Smooth muscle cell (in vitro differentiated cells): ENCODE data around the gene RNF187. TPM values are rescaled to one million over a fixed set of nuclear protein-coding genes. Genes with fewer than 3 reads are reported as not detected.

ENCODE experiments used
- DNase-seq: peaks from one replicate; lab custom pipeline; 2025; ENCODE audit not compliant: unreplicated experiment; lab: John Stamatoyannopoulos, UW
- H2AFZ ChIP-seq: fragments of 200-600 bp; sonication (generic); 2 replicates; pipeline ENCODE4 v1.6.0; 2016; ENCODE audit warnings: antibody characterized with exemption, low read depth, mild to moderate bottlenecking
- H3F3A ChIP-seq: fragments of 200-600 bp; sonication (generic); 2 replicates; pipeline ENCODE4 v1.6.0; 2017; ENCODE audit warnings: antibody characterized with exemption, low read depth
- H3K27ac ChIP-seq: fragments of 200-600 bp; sonication (generic); 2 replicates; pipeline ENCODE4 v1.5.1; 2016; ENCODE audit warnings: low read depth, mild to moderate bottlenecking
- H3K27me3 ChIP-seq: fragments of 200-600 bp; sonication (generic); 2 replicates; pipeline ENCODE4 v1.6.1; 2016; ENCODE audit warnings: low read depth, mild to moderate bottlenecking
- H3K36me3 ChIP-seq: fragments of 200-600 bp; sonication (generic); 2 replicates; pipeline ENCODE4 v1.5.1; 2016; ENCODE audit warnings: low read depth
- H3K4me1 ChIP-seq: fragments of 200-600 bp; sonication (generic); 2 replicates; pipeline ENCODE4 v1.5.1; 2016; ENCODE audit warnings: low read depth
- H3K4me2 ChIP-seq: fragments of 200-600 bp; sonication (generic); 2 replicates; pipeline ENCODE4 v1.6.0; 2016; ENCODE audit warnings: mild to moderate bottlenecking
- H3K4me3 ChIP-seq: fragments of 200-600 bp; sonication (generic); 2 replicates; pipeline ENCODE4 v1.5.1; 2016; ENCODE audit warnings: mild to moderate bottlenecking
- H3K79me2 ChIP-seq: fragments of 200-600 bp; sonication (generic); 2 replicates; pipeline ENCODE4 v1.6.0; 2016; ENCODE audit warnings: low read depth, mild to moderate bottlenecking
- H3K9ac ChIP-seq: fragments of 200-600 bp; sonication (generic); 2 replicates; pipeline ENCODE4 v1.6.0; 2016; ENCODE audit warnings: low read depth
- H3K9me3 ChIP-seq: fragments of 200-600 bp; sonication (generic); replicated peaks from 2 replicates; pipeline ENCODE4 v1.5.1; 2016; ENCODE audit warnings: low read depth
- H4K20me1 ChIP-seq: fragments of 200-600 bp; sonication (generic); 2 replicates; pipeline ENCODE4 v1.6.0; 2016; ENCODE audit warnings: low read depth
- CTCF ChIP-seq: fragments of 200-600 bp; sonication (generic); IDR thresholded peaks from 2 replicates; pipeline ENCODE4 v1.5.1; 2017; ENCODE audit warnings: borderline replicate concordance, mild to moderate bottlenecking, antibody characterized with exemption; ENCODE audit not compliant: insufficient read depth, poor library complexity, severe bottlenecking
- WGBS: methylation state at CpG from one replicate; pipeline ENCODE4 v1.1.7; 2016; ENCODE audit warnings: low lambda C conversion rate; 5-methylcytosine and 5-hydroxymethylcytosine counted together
- polyA plus RNA-seq: library from polyadenylated mRNA; unstranded; fragments of >200 nt; fragmentation: Nextera tagmentation; extraction: Ambion mirVana; gene quantifications from 2 replicates; pipeline ENCODE4 v1.2.1, GENCODE V29; 2016
- total RNA-seq: library from RNA; depleted of rRNA; stranded (reverse); fragments of >200 nt; gene quantifications from 2 replicates; pipeline ENCODE4 v1.2.3, GENCODE V29; 2014

Gene RNF187
- total and polyA plus RNA-seq, 2 experiments from 2014 or later: 35.9 to 150 TPM

GRCh38 chr1:228478326-228478725, 8.9 kb upstream of the RNF187 start:
- no peak for DNase-seq
- no peak for TF ChIP-seq CTCF
- no peak overlapping the region for H3K4me3 ChIP-seq
- WGBS: 35% methylated on average over 4 of the region's 4 CpGs
- H3K27me3 ChIP-seq: peaks cover 5% of the 10 kb centered on the region
- H3K9ac ChIP-seq: no peak overlapping the region
- H3K36me3 ChIP-seq: no peaks in the 10 kb centered on the region
- no peak overlapping the region for H3K4me2 ChIP-seq
- H3K27ac ChIP-seq: no peak overlapping the region
- no peaks in the 10 kb centered on the region for H3K4me1 ChIP-seq
- H3F3A ChIP-seq: no peaks in the 10 kb centered on the region
- H4K20me1 ChIP-seq: no peaks in the 10 kb centered on the region
- no peak overlapping the region for H2AFZ ChIP-seq
- no peaks in the 10 kb centered on the region for H3K9me3 ChIP-seq
- H3K79me2 ChIP-seq: no peaks in the 10 kb centered on the region

- H3K9me3 ChIP-seq: no peaks in the 10 kb centered on the region
- no peak overlapping the region for H3K4me3 ChIP-seq
- H4K20me1 ChIP-seq: no peaks in the 10 kb centered on the region
- DNase-seq: no peak
- 54% methylated on average over 10 of the region's 10 CpGs for WGBS
- H2AFZ ChIP-seq: no peak overlapping the region
- no peak overlapping the region for H3K9ac ChIP-seq
- no peak for TF ChIP-seq CTCF
- H3K36me3 ChIP-seq: no peaks in the 10 kb centered on the region
- H3K4me2 ChIP-seq: no peak overlapping the region
- no peaks in the 10 kb centered on the region for H3F3A ChIP-seq
- no peaks in the 10 kb centered on the region for H3K4me1 ChIP-seq
- H3K79me2 ChIP-seq: no peaks in the 10 kb centered on the region
- H3K27ac ChIP-seq: no peak overlapping the region
- H3K27me3 ChIP-seq: peaks cover 5% of the 10 kb centered on the region
These were observed 8.1 kb upstream of the RNF187 start for GRCh38 chr1:228478912-228479711.

- DNase-seq: no peak
- peaks cover 11% of the 10 kb centered on the region for H3K79me2 ChIP-seq
- no peak overlapping the region for H3K9ac ChIP-seq
- peaks cover 5% of the 10 kb centered on the region for H3K27me3 ChIP-seq
- no peaks in the 10 kb centered on the region for H3K36me3 ChIP-seq
- 50% methylated on average over 1 of the region's 1 CpG for WGBS
- no peak overlapping the region for H2AFZ ChIP-seq
- no peaks in the 10 kb centered on the region for H3K9me3 ChIP-seq
- peaks cover 6% of the 10 kb centered on the region for H3F3A ChIP-seq
- no peak for TF ChIP-seq CTCF
- H3K4me2 ChIP-seq: no peak overlapping the region
- H3K27ac ChIP-seq: no peak overlapping the region
- peaks cover 8% of the 10 kb centered on the region for H4K20me1 ChIP-seq
- H3K4me3 ChIP-seq: no peak overlapping the region
- H3K4me1 ChIP-seq: peaks cover 7% of the 10 kb centered on the region
These were observed 3.4 kb upstream of the RNF187 start for GRCh38 chr1:228483789-228484188.
